ENCODE measurements around the gene SFMBT2.
"Not testable (repeated sequence)": the region's sequence is repeated elsewhere in the genome, so short reads cannot be mapped to it uniquely, and the experiment has no call there.

The SFMBT2 gene

DNA sequence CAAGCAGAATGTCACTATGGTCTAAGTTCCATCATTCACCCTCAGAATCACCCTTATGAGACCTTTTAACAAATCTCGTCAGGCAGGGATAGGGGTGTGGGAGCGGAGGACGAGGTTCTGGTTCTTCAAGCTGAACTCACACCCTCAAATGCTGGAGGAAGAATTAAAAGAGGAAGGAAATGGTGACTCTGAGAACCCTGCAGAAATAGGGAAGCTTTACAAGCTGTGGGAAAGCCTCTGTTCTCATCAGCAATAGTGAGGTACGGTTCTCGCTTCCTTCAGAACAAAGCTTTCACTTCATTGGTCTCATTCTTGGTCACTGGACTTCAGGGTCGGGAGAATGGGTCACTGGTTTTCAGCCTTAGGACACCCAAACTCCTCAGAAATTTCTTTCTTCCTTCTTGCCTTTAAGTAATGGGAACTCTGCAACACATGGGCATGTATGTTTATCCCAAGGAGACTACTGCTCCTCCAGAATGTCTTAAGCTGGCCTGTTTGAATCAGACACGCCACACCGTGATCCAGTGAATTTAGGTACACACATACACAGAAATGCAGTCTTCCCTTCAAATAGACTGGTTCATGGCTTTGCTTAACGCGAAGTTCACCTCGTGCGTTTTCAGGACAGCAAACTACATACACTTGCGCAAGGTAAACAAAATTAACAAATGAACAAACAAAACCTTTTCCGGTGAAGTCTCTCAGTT lies 226.0 kb downstream of the SFMBT2 start:
- no peak for DNase-seq (ENCODE audit: low read depth in 2 of 2)

DNA sequence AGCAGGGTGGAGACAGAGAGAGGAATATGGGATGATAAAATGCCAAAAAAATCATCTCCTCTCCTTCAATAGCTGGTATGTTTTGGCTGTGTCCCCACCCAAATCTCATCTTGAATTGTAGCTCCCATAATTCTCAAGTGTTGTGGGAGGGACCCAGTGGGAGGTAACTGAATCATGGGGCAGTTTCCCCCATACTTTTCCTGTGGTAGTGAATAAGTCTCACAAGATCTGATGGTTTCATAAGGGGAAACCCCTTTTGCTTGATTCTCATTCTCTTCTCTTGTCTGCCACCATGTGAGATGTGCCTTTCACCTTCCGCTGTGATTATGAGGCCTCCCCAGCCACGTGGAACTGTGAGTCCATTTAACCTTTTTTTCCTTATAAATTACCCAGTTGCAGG lies 226.7 kb downstream of the SFMBT2 start:
- DNase-seq (ENCODE audit: low read depth in 2 of 2), result not testable (repeated sequence)

DNA sequence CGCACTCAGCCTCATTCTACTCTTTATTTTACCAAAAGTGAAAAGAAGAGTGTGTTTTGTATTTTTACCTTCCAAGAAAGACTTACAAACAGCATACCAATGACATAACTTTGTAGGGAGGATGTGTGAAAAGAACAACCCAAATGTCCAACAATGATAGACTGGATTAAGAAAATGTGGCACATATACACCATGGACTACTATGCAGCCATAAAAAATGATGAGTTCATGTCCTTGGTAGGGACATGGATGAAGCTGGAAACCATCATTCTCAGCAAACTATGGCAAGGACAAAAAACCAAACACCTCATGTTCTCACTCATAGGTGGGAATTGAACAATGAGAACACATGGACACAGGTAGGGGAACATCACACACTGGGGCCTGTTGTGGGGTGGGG lies 228.5 kb downstream of the SFMBT2 start:
- DNase-seq (ENCODE audit: low read depth in 2 of 2), result not testable (repeated sequence)

- DNase-seq (ENCODE audit: low read depth in 2 of 2), result no peak
Observed at GRCh38 chr10:7181420-7181819, 229.4 kb downstream of the SFMBT2 start.

DNA sequence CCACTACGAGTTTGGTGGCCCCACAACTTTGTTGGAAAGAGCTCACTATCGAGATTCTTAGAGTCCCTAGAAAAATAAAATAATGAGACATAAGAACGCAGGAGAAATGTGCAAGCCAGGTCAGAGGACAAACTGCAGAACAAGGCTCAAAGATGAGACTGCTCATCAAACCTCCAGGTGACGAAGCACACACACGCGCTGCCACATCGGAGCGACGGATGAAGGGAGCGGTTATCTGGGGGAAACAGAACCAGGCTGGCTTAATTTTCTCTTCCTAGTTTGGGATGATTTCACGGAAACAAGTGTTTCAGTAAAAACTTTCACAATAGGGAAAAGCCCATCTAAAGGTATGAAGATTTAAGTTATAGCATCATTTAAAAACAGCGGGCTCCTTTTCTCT lies 231.3 kb downstream of the SFMBT2 start:
- no peak for DNase-seq (ENCODE audit: low read depth in 2 of 2)

- no peak for DNase-seq (ENCODE audit: low read depth in 2 of 2)
Observed at GRCh38 chr10:7173948-7174347, 236.9 kb downstream of the SFMBT2 start.

GRCh38 chr10:7171825-7172224 lies 239.0 kb downstream of the SFMBT2 start:
- no peak for DNase-seq (ENCODE audit: low read depth in 2 of 2)

DNA sequence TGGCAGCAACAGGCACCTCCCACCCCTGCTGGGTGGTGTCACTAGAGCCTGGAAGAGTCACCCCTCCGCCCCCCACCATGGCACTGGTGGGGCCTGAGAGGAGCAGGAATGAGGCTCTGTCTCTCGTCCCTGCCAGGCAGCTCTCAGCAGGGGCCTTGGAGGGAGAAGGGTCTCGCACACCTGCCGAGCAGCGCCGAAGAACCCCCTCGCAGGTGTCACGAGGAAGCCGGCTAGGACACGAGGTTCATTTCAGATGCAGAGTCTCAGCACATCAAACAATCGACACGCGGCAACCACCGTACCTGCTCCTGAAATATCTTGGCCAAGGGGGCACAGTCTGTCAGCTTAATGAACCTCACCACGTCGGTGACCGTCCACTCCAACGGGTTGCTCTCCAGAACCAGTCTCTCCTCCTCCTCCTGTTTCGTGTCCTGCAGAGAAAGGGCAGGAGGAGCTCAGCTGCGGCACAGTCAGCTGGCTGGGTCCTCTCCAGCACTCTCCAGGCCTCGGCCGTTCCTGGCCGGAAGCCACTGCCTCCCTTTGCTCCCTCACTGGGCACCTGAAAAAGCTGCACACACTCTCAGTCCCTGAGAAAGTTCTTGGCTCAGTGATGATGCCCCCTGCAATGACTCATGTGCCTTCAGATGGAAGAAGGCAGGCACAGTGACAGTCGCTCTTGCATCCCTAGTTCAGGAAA lies 240.1 kb downstream of the SFMBT2 start:
- no peak for DNase-seq (ENCODE audit: low read depth in 2 of 2)

GRCh38 chr10:7168414-7168813 lies 242.4 kb downstream of the SFMBT2 start:
- DNase-seq (ENCODE audit: low read depth in 2 of 2), result no peak

GRCh38 chr10:7165500-7166177 lies 245.2 kb downstream of the SFMBT2 start:
- DNase-seq (ENCODE audit: low read depth in 2 of 2), result no peak

DNA sequence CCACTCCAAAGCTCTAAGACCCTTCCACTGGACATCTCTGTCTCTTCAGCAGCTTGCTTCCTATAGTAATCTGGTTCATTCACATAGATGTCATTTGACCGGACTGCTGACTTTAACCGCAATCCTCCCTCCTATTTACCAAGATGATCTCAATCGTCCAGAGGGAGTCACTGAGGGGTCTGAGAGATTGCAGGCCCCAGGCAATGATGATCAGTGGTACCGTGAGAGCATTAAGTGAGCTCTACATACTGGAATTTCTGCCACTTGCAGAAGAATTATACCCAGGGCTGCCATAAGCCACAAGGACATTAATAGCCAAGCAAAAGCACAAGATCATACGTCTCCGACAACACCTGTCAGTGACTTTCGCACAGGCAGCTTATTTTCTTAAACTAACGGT lies 245.9 kb downstream of the SFMBT2 start:
- DNase-seq (ENCODE audit: low read depth in 2 of 2), result no peak

DNA sequence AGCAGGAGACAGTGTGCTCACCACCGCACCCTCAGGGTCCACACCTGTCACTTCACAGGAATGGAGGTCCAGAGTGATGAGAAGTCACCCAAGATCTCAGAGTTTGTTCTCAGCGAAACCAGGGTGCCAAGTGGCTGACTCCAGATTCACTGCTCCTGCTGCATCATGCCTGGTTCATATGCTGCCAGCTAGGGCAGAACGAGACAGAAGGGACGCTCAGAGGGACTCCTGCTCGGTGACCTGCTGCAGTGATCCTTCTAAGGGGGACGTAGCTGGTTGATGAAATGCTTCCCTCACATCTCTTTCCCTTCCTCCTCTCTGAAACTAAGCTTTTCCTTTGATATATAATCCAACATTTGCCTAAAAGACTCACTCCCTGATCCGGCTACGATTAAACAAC lies 248.5 kb downstream of the SFMBT2 start:
- DNase-seq (ENCODE audit: low read depth in 2 of 2), result no peak

DNA sequence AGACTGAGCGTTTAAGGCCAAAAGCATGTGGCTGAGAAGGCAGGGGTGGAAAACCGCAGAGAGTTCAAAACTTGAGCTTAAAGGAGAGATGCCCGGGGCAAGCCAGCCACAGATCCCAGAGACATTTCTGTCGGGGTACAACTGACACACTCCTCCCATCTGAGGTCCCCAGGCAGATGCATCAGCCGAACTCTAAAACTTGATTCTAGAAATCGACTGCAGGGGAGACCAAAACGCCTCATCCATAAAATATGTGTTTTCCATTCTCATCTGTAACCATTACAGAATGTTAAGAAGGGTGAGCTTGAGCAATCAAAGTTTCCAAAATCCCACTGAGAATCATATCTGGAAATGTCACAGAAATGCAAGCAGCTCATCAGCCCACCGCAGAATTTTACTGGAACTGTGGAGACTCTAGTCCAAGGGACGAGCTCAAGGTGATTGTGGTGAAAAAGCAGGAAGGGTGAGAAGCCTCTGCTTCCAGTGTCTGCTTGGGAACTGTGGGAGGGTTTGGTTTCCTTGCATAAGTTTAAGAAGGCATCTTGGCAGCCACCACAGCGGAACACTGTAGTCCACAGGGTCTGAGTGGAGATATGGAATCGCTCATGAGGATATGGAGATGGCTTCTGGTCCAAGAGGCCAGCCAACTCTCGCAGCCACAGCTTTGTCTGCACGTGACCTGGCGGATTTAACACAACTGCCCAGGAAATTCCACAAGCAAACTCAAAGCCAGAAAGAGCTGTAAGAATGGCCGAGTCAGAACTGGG lies 249.2 kb downstream of the SFMBT2 start:
- no peak for DNase-seq (ENCODE audit: low read depth in 2 of 2)

GRCh38 chr10:7159928-7160327 lies 250.9 kb downstream of the SFMBT2 start:
- DNase-seq (ENCODE audit: low read depth in 2 of 2), result no peak

- no peak for DNase-seq (ENCODE audit: low read depth in 2 of 2)
Observed at GRCh38 chr10:7159517-7159916, 251.3 kb downstream of the SFMBT2 start.

GRCh38 chr10:7157091-7157490 lies 253.7 kb downstream of the SFMBT2 start:
- no peak for DNase-seq (ENCODE audit: low read depth in 2 of 2)

- no peak for DNase-seq (ENCODE audit: low read depth in 2 of 2)
Observed at GRCh38 chr10:7153750-7154149, 257.1 kb downstream of the SFMBT2 start.

DNA sequence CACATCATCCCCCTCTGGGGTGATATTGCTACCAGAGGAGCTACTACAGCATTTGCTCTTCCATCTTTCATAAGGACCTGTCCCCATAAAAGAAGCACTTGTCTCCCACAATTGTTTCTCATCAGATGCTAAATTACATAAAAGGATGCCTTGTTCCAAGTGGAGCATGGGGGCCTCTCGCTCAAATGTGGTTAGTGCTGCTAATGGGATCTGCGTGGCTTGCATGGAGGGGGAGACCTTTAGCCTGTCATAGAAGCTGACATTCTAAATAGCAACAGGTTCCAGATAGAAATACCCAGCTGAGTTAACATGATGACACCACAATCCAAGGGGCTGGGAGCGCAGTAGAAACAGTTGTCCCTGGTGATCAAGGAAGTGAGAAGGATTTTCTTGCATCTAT lies 257.9 kb downstream of the SFMBT2 start:
- DNase-seq (ENCODE audit: low read depth in 2 of 2), result no peak

DNA sequence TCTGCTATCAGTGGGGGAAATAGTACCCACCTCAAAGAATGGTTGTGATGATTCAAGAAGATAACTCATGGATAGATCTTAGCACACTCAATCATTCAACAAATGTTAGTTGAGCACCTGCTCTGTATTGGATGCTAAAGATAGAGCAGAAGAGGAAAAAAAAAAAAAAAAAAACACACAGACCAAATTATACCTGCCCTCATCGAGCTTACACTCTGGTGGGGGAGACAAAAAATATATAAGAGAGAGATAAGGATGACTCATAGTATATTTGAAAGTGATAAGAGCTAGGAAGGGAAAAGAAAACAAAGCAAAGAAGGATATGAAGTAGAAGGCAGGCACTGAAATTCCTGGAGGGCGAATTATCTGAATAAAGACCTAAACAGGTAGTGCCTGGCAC lies 258.5 kb downstream of the SFMBT2 start:
- DNase-seq (ENCODE audit: low read depth in 2 of 2), result no peak

DNA sequence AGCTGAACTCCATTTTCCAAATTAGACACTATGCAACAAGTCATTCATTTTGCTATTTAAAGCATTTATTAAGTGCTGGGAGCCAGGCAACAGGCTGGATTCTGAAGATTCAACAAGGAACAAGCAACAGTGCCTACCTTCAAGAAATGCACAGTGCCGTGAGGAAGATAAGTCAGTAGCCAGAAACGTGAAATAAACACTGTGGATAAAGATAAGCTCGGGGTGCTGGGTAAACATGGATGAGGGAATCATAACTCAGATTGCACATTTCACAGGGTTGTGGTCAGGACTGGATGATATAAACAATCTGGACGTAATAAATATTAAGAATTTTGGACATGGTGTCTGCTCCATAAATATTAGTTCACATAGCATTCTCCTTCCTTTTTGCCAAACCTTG lies 259.3 kb downstream of the SFMBT2 start:
- no peak for DNase-seq (ENCODE audit: low read depth in 2 of 2)

- no peak for DNase-seq (ENCODE audit: low read depth in 2 of 2)
Observed at GRCh38 chr10:7150349-7150748, 260.5 kb downstream of the SFMBT2 start.

DNA sequence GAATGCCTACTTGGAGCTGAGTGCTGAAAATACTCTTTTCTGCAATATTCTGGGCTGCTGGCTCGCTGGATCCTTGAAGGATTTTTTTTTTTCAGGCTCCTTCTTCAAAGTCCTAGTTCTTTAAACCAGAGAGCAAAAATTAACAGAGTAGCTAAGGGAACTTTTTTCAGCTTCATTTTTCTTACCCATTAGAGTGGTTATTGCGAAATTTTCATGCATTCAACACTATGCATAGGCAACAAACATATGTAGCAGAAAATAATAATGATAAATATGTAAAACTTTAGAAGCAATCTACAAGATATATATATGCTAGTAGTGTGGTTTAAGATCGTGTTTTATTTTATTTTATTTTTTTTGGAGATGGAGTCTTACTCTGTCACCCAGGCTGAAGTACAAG lies 264.6 kb downstream of the SFMBT2 start:
- no peak for DNase-seq (ENCODE audit: low read depth in 2 of 2)
